ENCODE data around the gene MOB3B. TPM values are rescaled to one million over a fixed set of nuclear protein-coding genes. Genes with fewer than 3 reads are reported as not detected.

The MOB3B gene
- total RNA-seq, 4 donors from 2014 or later = 16.2 to 23.7 (median 19.7) TPM

- H3K36me3 ChIP-seq = no peaks in the 10 kb centered on the region
- peaks cover 2 to 63% (median 49%) of the 10 kb centered on the region in 4 donors for H3K4me1 ChIP-seq
- TF ChIP-seq POLR2A (IDR thresholded peaks at IDR 0.05) = no peak
- no peak for TF ChIP-seq CTCF (IDR thresholded peaks at IDR 0.05)
- TF ChIP-seq EP300 (IDR thresholded peaks at IDR 0.05) = no peak
- H3K9me3 ChIP-seq = no peaks in the 10 kb centered on the region
- no peak for DNase-seq (ENCODE audit: low spot score in 2 of 2)
- WGBS, 2 donors = 41 to 42% methylated on average over 9 of the region's 9 CpGs
- peak overlapping the region; percentile 10 to 76 (median 40) for H3K27ac ChIP-seq
- no peaks in the 10 kb centered on the region for H3K27me3 ChIP-seq
- no peak overlapping the region for H3K4me3 ChIP-seq
Measured at GRCh38 chr9:27338527-27338903, 191.1 kb downstream of the MOB3B start.

GRCh38 chr9:27337833-27338526, 191.6 kb downstream of the MOB3B start:
- H3K4me3 ChIP-seq = no peak overlapping the region
- H3K9me3 ChIP-seq = no peaks in the 10 kb centered on the region
- 47 to 55% methylated on average over 5 of the region's 5 CpGs for WGBS, 2 donors
- peak overlapping the region in 3 of 4 donors; percentile 10 to 76 (median 68) for H3K27ac ChIP-seq
- no peaks in the 10 kb centered on the region for H3K36me3 ChIP-seq
- DNase-seq (ENCODE audit: low spot score in 2 of 2) = no peak
- H3K27me3 ChIP-seq = no peaks in the 10 kb centered on the region
- TF ChIP-seq CTCF (IDR thresholded peaks at IDR 0.05) = no peak
- peak in 1 of 2 donors; percentile 44 for TF ChIP-seq EP300 (IDR thresholded peaks at IDR 0.05)
- H3K4me1 ChIP-seq = peaks cover 2 to 66% (median 49%) of the 10 kb centered on the region in 4 donors

GRCh38 chr9:27337236-27337635, 192.4 kb downstream of the MOB3B start:
- Histone ChIP-seq H3K27me3 (no peaks in the 10 kb centered on the region), H3K36me3 (no peaks in the 10 kb centered on the region), H3K4me1 (peaks cover 2 to 65% (median 48%) of the 10 kb centered on the region in 4 donors), H3K9me3 (no peaks in the 10 kb centered on the region), H3K4me3 (no peak overlapping the region), H3K27ac (peak overlapping the region in 2 of 4 donors; percentile 68 to 76)
- no peak for DNase-seq (ENCODE audit: low spot score in 2 of 2)
- no peak for TF ChIP-seq POLR2A (IDR thresholded peaks at IDR 0.05)
- no peak for TF ChIP-seq EP300 (IDR thresholded peaks at IDR 0.05)
- no peak for TF ChIP-seq CTCF (IDR thresholded peaks at IDR 0.05)
- WGBS, 2 donors = 85 to 96% methylated on average over 3 of the region's 3 CpGs

- no peak for DNase-seq (ENCODE audit: low spot score in 2 of 2)
- Histone ChIP-seq H3K9me3 (no peaks in the 10 kb centered on the region), H3K4me3 (no peak overlapping the region), H3K27ac (peak overlapping the region in 2 of 4 donors; percentile 68 to 76), H3K36me3 (no peaks in the 10 kb centered on the region), H3K27me3 (no peaks in the 10 kb centered on the region), H3K4me1 (peaks cover 0 to 61% (median 44%) of the 10 kb centered on the region in 4 donors)
- no peak for TF ChIP-seq CTCF (IDR thresholded peaks at IDR 0.05)
- no peak for TF ChIP-seq POLR2A (IDR thresholded peaks at IDR 0.05)
- no peak for TF ChIP-seq EP300 (IDR thresholded peaks at IDR 0.05)
- 94 to 95% methylated on average over 10 of the region's 10 CpGs for WGBS, 2 donors
Measured at GRCh38 chr9:27336829-27337228, 192.8 kb downstream of the MOB3B start.

GRCh38 chr9:27336126-27336525, 193.5 kb downstream of the MOB3B start:
- H3K36me3 ChIP-seq = no peaks in the 10 kb centered on the region
- no peaks in the 10 kb centered on the region for H3K9me3 ChIP-seq
- no peak for DNase-seq (ENCODE audit: low spot score in 2 of 2)
- H3K4me1 ChIP-seq = peaks cover 0 to 54% (median 38%) of the 10 kb centered on the region in 4 donors
- peak overlapping the region in 1 of 4 donors; percentile 68 for H3K27ac ChIP-seq
- no peak overlapping the region for H3K4me3 ChIP-seq
- TF ChIP-seq EP300 (IDR thresholded peaks at IDR 0.05) (no peak), CTCF (IDR thresholded peaks at IDR 0.05) (no peak), POLR2A (IDR thresholded peaks at IDR 0.05) (no peak)
- no peaks in the 10 kb centered on the region for H3K27me3 ChIP-seq
- WGBS, 2 donors = 88 to 100% methylated on average over 1 of the region's 1 CpG
